GM18520 (cell line): Measurements from ENCODE around the gene PNLIPRP2.

ENCODE experiments used
- ATAC-seq: cut with Tn5 transposase; IDR thresholded peaks from one replicate; pipeline ENCODE4 v1.9.1; 2021; ENCODE audit not compliant: unreplicated experiment

PNLIPRP2 gene

DNA sequence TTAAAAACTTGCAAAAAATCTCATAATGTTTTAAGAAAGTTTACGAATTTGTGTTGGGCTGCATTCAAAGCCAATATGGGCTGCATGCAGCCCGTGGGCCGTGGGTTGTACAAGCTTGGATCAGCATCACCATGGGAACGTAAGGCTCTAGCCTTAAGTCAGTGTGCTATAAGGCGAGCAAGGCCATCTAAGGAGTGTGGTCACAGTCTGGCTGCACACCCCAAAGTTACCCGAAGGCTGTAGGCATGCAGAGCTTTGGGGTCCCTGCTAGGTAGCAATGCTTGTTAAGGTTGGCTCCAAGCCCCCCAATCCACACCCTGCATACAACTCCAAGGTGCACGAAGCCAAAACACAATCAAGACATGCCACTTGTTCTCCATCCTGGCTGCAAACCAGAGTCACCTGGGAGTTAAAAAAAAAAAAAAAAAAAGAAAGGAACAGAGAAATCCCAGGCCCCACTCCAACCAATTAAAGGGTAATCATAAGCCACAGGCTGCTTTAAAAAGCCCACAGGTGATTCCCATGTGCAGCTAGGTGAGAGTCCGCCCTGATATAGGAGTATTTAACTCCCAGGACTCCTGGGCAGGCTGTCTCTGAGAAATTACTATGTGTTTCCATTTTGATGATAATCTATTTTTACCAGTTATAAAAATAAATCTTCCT, 8.5 kb upstream of the PNLIPRP2 start:
- ATAC-seq, result no peak

GRCh38 chr10:116613471-116613870, 7.3 kb upstream of the PNLIPRP2 start:
- ATAC-seq, result no peak

DNA sequence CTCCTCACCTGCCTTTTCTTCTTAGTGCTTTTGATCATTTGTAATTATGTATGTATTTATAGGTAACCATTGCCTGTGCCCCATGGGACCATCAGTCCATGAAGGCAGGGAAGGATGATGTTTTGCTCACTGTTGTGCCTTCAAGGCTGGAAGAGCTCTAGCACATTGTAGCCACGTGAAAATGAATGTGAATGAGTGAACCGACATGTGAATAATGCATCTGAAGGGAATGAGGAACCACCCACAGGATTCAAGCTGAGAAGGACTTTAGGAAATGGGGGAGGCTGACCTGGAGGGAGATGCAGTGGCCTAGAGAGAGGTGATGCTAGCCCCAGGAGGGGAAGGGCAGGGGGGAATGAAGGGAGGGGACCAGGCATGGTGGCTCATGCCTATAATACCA, 6.0 kb upstream of the PNLIPRP2 start:
- no peak for ATAC-seq

DNA sequence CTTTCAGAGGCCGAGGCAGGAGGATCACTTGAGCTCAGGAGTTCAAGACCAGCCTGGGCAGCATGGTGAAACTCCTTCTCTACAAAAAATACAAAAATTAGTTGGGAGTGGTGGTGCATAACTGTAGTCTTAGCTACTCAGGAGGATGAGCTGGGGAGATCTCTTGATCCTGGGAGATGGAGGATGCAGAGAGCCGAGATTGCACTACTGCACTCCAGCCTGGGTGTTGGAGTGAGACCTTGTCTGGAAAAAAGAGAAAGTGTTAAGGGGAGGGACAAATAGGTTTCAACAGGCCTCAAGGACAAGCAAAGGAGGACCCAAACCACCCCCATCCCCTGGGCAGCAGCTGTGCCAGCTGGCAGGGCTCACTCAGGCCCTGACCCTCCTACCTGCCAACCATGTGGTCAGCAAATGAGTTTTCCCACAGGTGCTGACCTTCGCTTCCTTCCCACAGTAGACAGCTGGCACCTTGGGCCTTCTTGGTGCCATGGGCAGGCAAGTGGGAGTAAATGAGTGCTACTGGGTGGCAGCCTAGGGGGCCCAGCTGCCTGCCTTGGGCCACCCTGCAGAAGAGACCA, 5.5 kb upstream of the PNLIPRP2 start:
- ATAC-seq, result no peak

GRCh38 chr10:116621476-116621875, 723 bp downstream of the PNLIPRP2 start:
- ATAC-seq, result no peak

DNA sequence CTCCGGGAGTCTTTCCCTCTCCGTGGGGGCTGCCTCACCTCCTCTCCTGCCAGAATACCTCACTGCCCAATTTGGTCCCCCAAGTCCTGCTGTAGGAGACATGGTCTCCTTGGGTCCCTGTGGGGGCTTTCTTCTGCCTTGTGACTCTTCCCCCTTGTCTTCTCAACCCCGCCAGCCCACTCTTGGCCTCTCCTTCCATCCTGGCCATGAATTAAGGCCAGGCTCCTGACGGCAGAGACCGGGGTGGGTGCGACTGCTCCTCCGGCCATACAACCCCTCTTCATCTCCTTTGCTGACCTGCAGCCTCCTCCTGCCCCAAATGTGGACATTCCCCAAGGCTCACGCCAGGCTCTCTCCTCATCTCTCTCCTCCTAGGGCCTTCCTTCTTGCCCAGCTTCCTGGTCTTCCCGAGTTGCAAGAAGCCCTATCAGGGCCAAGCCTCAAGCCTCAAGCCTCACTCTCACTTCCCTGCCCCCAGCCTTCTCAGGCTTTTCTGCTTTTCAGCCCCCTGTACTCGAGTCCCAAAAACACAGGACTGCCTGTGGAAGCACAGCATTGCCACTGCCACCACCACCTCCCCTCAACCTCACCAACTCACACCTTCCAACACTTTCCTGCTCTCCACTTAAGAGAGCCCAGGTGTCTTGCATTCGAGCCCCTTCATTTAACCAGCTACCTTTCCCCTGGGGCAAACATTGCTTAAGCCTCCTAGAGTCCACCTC, 1.3 kb downstream of the PNLIPRP2 start:
- ATAC-seq, result no peak

DNA sequence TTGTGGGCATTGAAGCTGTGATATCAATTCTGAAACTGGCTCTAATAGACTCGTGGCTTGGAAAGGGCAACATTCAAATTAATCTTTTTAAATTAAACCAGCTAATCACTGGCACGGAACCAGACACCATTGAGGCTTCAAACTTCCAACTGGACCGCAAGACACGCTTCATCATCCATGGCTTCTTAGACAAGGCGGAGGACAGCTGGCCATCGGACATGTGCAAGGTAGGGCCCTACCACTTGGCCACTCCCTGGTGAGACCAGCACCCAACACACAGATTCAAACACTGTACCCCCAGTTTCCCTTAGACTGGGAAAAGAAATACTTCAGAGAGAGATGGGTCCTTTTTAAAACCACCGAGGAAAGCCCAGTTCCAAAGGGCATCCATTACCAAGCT, 5.1 kb downstream of the PNLIPRP2 start:
- no peak for ATAC-seq

GRCh38 chr10:116626815-116627214, 6.1 kb downstream of the PNLIPRP2 start:
- no peak for ATAC-seq

GRCh38 chr10:116627386-116627933, 6.7 kb downstream of the PNLIPRP2 start:
- ATAC-seq, result no peak

DNA sequence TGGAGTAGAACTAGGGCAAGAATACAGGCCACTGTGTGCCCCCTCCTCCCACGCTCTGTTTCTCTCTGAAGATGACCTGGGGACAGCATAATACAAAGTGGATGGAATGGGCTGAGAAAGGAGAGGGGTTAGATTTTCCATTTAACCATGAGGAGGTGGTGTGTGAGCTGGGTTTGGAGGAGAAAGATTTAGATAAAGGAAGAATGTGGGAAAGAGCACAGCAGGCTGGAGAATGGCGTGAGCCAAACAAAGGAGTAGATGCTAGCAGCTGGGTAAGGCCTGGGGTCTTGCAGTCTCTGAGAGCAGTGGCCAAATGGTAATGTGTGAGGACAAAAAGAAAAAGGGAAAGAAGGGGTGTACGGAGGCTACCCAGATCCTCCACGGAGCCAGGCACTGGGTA, 8.6 kb downstream of the PNLIPRP2 start:
- no peak for ATAC-seq

GRCh38 chr10:116630020-116630419, 9.3 kb downstream of the PNLIPRP2 start:
- ATAC-seq, result no peak

DNA sequence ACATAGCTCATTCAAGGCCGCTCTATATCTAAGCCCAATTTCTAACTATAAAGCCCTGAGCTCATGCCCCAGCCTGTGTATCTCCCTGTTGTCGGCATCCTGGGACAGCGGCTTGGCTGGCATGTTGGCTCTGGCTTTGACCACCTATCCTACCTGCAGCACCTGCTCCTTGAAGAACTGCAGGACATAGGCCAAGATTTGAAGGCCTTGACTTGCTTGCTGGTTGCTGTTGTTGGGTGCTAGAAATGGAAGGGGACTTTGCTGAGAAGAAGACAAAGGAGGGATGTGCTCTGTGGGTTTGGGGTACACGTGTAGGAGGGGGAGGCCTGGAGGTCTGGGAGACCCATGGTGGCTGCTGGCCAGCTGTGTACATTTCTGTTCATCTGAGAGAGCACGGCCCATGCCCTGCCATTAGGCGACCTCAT, 11.1 kb downstream of the PNLIPRP2 start:
- ATAC-seq, result no peak

- ATAC-seq, result no peak
These were observed 12.0 kb downstream of the PNLIPRP2 start for GRCh38 chr10:116632596-116633215.

DNA sequence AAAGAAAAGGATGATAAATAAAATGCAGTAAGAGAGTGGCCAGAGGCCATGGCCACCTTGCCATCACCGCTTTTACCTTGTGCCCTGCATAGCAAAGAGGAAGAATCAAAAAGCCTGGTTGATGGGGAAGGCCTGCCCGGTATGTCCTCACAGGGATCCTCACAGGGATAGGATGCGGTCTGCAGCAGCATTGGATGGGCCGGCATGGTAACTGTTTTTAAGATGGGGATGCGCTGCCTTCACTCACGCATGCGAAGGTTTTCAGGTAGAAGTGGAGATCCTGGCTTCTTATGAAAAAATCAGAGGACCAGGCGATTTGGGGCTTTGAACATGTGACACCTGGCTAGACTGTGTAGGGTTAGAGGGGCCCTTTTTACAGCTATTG, 12.5 kb downstream of the PNLIPRP2 start:
- ATAC-seq, result no peak

DNA sequence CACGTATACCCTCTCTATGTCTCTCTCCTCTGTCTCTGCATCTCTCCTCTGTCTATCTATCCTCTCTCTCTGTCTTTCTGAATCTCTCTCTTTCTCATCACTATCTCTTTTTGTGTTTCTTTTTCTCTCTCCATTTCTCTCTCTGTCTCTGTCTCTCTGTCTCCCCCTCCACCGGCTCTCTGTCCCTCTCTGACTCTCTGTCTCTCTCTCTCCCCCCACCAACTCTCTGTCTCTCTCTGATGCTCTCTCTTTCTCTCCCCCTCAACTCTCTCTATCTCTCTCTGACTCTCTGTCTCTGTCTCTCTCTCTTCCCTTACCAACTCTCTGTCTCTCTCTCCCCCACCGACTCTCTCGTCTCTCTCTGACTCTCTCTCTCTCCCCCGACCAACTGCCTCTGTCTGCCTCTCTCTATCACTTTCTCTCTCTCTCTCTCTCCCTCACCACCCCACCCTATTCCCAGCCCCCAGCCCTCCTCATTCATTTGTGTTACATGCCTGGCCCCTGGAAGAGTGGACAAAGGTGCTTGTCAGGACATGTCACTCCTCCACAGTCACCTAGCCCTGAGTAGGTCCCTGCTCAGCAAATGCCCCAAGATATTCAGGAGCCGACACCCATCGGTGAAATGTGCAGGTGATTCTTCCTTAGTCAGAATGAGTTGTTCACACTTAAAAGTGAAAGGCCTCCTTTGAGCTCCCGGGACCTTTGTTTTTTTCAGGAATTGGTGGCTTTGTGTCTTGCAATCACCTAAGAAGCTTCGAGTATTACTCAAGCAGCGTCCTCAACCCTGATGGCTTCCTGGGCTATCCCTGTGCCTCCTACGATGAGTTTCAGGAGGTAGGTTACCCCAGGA, 13.6 kb downstream of the PNLIPRP2 start:
- no peak for ATAC-seq

DNA sequence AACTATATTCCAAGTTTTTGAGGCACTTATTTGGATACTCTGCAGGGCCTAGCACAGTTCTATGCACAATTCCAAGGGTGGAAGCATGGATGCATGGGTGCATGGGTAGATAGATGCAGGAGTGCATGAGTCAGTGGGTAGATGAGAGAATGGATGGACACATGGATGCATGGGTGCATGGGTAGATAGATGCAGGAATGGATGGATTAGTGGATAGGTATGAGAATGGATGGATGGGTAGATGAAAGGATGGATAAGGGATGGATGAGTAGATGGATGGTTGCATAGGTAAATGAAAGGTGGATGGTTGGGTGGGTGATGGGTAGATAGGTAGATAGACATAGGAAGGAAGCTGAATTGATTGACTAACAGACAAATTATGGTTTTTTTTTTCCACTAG, 15.6 kb downstream of the PNLIPRP2 start:
- ATAC-seq, result no peak

DNA sequence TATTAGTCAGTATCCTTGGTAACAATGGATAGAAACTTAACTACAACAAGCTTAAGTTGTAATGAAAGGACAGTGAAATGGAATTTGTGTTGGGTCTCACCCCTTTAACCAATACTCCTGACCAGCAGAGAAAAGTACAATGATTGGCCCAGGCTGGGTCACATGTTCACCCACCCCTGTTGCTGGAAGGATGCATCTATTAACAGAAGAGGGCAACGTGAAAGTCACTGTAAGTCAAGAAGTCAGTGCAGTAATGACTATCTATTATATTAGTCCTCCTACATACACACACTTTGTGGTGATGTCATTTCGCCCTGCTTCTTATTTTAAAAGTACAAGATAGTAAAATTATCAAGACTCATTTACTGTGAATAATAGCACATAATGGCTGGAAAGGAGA, 16.2 kb downstream of the PNLIPRP2 start:
- no peak for ATAC-seq

- ATAC-seq, result no peak
These were observed 17.1 kb downstream of the PNLIPRP2 start for GRCh38 chr10:116637830-116638229.

GRCh38 chr10:116646502-116646901, 25.7 kb downstream of the PNLIPRP2 start:
- no peak for ATAC-seq

DNA sequence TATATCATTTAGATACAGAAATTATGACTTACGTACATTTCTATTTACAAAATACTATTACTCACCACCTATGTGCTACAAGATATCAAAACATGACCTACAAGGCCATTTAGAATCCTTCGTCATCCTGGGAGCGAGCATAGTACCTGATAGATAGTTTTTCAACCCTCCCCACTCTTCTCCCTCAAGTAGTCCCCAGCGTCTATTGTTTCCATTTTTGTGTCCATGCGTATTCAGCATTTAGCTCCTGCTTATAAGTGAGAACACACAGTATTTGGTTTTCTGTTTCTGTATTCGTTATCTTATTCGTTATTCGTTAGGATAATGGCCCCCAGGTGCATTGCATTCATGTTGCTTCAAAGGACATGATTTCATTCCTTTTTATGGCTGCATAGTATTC, 28.1 kb downstream of the PNLIPRP2 start:
- no peak for ATAC-seq

DNA sequence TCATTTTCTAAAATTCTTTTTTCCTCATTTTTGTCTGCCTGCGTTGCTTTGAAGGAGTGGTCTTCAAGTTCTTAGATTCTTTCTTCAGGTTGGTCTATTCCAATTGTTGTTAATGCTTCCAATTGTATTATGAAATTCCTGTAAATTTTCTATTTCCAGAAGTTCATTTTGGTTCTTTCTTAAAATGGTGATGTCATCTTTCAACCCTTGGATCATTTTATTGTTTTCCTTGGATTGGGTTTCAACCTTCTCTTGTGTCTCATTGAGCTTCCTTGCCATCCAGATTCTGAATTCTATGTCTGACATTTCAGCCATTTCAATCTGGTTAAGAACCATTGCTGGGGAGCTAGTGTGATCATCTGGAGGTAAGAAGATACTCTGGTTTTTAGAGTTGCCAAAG, 33.1 kb downstream of the PNLIPRP2 start:
- no peak for ATAC-seq
